ENCODE data around the gene DNAJB2.

The DNAJB2 gene

DNA sequence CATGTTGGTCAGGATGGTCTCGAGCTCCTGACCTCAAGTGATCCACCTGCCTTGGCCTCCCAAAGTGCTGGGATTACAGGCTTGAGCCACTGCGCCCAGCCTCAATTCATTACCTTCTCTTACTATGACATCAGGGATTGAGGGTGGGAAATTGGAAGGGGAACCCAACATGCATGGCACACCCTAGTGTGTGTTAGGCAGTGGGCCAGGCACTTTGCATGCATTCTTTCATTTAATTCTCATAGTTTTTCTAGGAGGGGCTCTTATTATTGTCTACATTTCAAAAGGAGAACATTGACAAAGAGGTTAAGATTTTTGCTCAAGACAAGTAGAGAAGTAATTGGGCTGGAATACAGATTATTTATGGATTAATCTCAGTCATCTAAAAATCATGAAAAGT, 10.9 kb upstream of the DNAJB2 start:
- no peak overlapping the region for H3K4me2 ChIP-seq (ENCODE audit: insufficient read depth, low read length)
- DNase-seq (no peak), ATAC-seq (ENCODE audit: insufficient read depth, low read depth) (no peak)
- no peaks in the 10 kb centered on the region for H3K9me3 ChIP-seq (ENCODE audit: insufficient read depth, low read length, severe bottlenecking)
- no peak for TF ChIP-seq EZH2 (IDR thresholded peaks at IDR 0.05; ENCODE audit: borderline replicate concordance, low read depth, low read length, severe bottlenecking)
- TF ChIP-seq, protein P1, sequence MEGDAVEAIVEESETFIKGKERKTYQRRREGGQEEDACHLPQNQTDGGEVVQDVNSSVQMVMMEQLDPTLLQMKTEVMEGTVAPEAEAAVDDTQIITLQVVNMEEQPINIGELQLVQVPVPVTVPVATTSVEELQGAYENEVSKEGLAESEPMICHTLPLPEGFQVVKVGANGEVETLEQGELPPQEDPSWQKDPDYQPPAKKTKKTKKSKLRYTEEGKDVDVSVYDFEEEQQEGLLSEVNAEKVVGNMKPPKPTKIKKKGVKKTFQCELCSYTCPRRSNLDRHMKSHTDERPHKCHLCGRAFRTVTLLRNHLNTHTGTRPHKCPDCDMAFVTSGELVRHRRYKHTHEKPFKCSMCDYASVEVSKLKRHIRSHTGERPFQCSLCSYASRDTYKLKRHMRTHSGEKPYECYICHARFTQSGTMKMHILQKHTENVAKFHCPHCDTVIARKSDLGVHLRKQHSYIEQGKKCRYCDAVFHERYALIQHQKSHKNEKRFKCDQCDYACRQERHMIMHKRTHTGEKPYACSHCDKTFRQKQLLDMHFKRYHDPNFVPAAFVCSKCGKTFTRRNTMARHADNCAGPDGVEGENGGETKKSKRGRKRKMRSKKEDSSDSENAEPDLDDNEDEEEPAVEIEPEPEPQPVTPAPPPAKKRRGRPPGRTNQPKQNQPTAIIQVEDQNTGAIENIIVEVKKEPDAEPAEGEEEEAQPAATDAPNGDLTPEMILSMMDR (IDR thresholded peaks at IDR 0.05; ENCODE audit: borderline replicate concordance, extremely low read depth, low read length, poor library complexity, severe bottlenecking): no peak
- H3K4me1 ChIP-seq (ENCODE audit: insufficient read depth, low read length): no peaks in the 10 kb centered on the region
- H2AFZ ChIP-seq (ENCODE audit: low read depth, low read length): no peak overlapping the region
- H3K79me2 ChIP-seq (ENCODE audit: insufficient read depth, low read length): no peaks in the 10 kb centered on the region
- no peaks in the 10 kb centered on the region for H3K36me3 ChIP-seq (ENCODE audit: insufficient read depth, low read length)
- H3K4me3 ChIP-seq (ENCODE audit: low read depth in 1 of 2, low read length in 2 of 2): no peak overlapping the region
- peaks cover 12% of the 10 kb centered on the region for H3K27me3 ChIP-seq (ENCODE audit: insufficient read depth, low read length, poor library complexity)
- no peak overlapping the region for H3K9ac ChIP-seq (ENCODE audit: low read depth, low read length)
- no peak overlapping the region for H3K27ac ChIP-seq (ENCODE audit: low read length)
- no peaks in the 10 kb centered on the region for H4K20me1 ChIP-seq (ENCODE audit: insufficient read depth, low read length)

DNA sequence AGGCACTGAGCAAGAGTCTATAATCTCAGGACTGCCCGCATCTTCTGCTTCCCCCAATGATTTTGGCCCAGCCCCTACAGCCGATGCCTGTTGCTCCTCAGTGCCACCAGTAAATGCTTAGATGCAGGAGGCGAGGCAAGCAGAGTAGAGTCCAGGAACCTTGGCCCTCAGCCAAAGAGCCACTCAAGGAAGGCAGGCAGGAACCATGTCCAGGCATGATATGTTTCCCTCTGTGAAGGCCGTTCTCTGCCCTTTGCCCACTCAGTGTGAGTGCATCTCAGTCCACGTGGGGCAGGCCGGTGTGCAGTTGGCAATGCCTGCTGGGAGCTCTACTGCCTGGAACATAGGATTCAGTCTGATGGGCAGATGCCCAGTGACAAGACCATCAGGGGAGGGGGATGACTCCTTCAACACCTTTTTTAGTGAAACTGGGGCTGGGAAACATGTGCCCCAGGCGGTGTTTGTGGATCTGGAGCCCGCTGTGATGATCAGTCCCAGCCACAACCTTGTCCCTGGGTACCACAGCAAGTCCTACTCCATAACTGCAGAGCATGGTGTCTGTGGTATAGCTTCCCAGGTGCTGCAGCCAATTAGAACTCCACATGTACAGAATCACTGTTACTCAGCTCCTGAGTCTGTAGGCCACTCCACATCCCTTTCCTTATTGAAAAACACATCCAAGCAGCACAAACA, 9.7 kb upstream of the DNAJB2 start:
- Histone ChIP-seq H3K27me3 (ENCODE audit: insufficient read depth, low read length, poor library complexity) (peaks cover 12% of the 10 kb centered on the region), H3K4me3 (ENCODE audit: low read depth in 1 of 2, low read length in 2 of 2) (no peak overlapping the region), H3K4me2 (ENCODE audit: insufficient read depth, low read length) (no peak overlapping the region), H4K20me1 (ENCODE audit: insufficient read depth, low read length) (no peaks in the 10 kb centered on the region), H3K9ac (ENCODE audit: low read depth, low read length) (no peak overlapping the region), H3K79me2 (ENCODE audit: insufficient read depth, low read length) (no peaks in the 10 kb centered on the region), H3K9me3 (ENCODE audit: insufficient read depth, low read length, severe bottlenecking) (no peaks in the 10 kb centered on the region), H3K4me1 (ENCODE audit: insufficient read depth, low read length) (no peaks in the 10 kb centered on the region), H3K27ac (ENCODE audit: low read length) (no peak overlapping the region), H2AFZ (ENCODE audit: low read depth, low read length) (no peak overlapping the region), H3K36me3 (ENCODE audit: insufficient read depth, low read length) (no peaks in the 10 kb centered on the region)
- no peak for ATAC-seq (ENCODE audit: insufficient read depth, low read depth)
- DNase-seq: no peak
- TF ChIP-seq, protein P1 (IDR thresholded peaks at IDR 0.05; ENCODE audit: borderline replicate concordance, extremely low read depth, low read length, poor library complexity, severe bottlenecking): no peak
- no peak for TF ChIP-seq EZH2 (IDR thresholded peaks at IDR 0.05; ENCODE audit: borderline replicate concordance, low read depth, low read length, severe bottlenecking)

DNA sequence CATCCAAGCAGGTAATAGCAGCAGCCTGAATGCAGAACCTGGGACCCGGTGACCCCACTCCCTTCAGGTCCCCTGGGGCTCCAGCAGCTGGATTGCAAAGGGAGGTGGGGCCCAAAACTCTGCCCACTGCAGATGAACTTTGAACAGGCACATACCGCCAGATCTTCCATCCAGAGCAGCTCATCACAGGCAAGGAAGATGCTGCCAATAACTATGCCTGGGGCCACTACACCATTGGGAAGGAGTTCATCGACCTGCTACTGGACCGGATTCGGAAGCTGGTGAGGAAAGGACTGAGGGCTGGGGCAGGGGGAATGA, 9.2 kb upstream of the DNAJB2 start:
- no peak for TF ChIP-seq EZH2 (IDR thresholded peaks at IDR 0.05; ENCODE audit: borderline replicate concordance, low read depth, low read length, severe bottlenecking)
- TF ChIP-seq, protein P1 (IDR thresholded peaks at IDR 0.05; ENCODE audit: borderline replicate concordance, extremely low read depth, low read length, poor library complexity, severe bottlenecking): no peak
- no peak for DNase-seq
- no peaks in the 10 kb centered on the region for H3K79me2 ChIP-seq (ENCODE audit: insufficient read depth, low read length)
- H3K9ac ChIP-seq (ENCODE audit: low read depth, low read length): no peak overlapping the region
- no peak overlapping the region for H3K27ac ChIP-seq (ENCODE audit: low read length)
- no peaks in the 10 kb centered on the region for H4K20me1 ChIP-seq (ENCODE audit: insufficient read depth, low read length)
- H3K4me2 ChIP-seq (ENCODE audit: insufficient read depth, low read length): no peak overlapping the region
- H3K4me1 ChIP-seq (ENCODE audit: insufficient read depth, low read length): no peaks in the 10 kb centered on the region
- no peak for ATAC-seq (ENCODE audit: insufficient read depth, low read depth)
- no peaks in the 10 kb centered on the region for H3K9me3 ChIP-seq (ENCODE audit: insufficient read depth, low read length, severe bottlenecking)
- H3K4me3 ChIP-seq (ENCODE audit: low read depth in 1 of 2, low read length in 2 of 2): no peak overlapping the region
- peaks cover 12% of the 10 kb centered on the region for H3K27me3 ChIP-seq (ENCODE audit: insufficient read depth, low read length, poor library complexity)
- H2AFZ ChIP-seq (ENCODE audit: low read depth, low read length): no peak overlapping the region
- H3K36me3 ChIP-seq (ENCODE audit: insufficient read depth, low read length): no peaks in the 10 kb centered on the region

All from DND-41 (cell line).